ENCODE data around the gene FBN2. TPM values are rescaled to one million over a fixed set of nuclear protein-coding genes. Genes with fewer than 3 reads are reported as not detected.

The FBN2 gene
- total RNA-seq, 6 experiments from 2014 or later: 0.06 to 0.98 (median 0.45) TPM

DNA sequence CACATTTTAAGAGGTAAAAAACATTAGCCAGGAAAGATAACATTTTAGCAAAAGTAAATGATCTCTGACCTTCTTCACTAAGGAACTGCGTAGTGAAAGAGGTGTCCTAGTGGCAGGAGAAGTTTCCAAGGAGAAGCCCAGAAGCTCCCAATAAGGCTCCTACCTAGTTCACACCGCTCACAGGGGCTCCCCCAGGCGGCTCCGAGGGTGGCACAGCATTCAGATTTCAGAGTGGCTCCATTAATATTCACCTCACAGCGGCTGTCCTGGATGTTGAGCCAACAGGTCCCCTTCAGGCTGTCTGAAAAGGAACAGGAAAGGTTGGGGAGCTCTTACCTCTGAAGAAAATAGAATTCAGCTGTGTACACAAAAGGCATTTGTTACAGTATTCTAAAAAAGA is 187.3 kb downstream of the FBN2 start:
- no peak for DNase-seq
- Histone ChIP-seq H3K9me3 (no peaks in the 10 kb centered on the region), H3K4me1 (no peaks in the 10 kb centered on the region), H3K4me3 (no peak overlapping the region), H3K27ac (no peak overlapping the region), H3K36me3 (no peaks in the 10 kb centered on the region), H3K27me3 (no peaks in the 10 kb centered on the region)
- TF ChIP-seq, protein P1, sequence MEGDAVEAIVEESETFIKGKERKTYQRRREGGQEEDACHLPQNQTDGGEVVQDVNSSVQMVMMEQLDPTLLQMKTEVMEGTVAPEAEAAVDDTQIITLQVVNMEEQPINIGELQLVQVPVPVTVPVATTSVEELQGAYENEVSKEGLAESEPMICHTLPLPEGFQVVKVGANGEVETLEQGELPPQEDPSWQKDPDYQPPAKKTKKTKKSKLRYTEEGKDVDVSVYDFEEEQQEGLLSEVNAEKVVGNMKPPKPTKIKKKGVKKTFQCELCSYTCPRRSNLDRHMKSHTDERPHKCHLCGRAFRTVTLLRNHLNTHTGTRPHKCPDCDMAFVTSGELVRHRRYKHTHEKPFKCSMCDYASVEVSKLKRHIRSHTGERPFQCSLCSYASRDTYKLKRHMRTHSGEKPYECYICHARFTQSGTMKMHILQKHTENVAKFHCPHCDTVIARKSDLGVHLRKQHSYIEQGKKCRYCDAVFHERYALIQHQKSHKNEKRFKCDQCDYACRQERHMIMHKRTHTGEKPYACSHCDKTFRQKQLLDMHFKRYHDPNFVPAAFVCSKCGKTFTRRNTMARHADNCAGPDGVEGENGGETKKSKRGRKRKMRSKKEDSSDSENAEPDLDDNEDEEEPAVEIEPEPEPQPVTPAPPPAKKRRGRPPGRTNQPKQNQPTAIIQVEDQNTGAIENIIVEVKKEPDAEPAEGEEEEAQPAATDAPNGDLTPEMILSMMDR (IDR thresholded peaks at IDR 0.05): no peak
- no peak for ATAC-seq
- intact Hi-C loops (cut with DNase I): no loop called here
- WGBS (ENCODE audit: insufficient coverage, low coverage, low lambda C conversion rate, missing lambda C conversion rate): 71% methylated on average over 1 of the region's 5 CpGs

DNA sequence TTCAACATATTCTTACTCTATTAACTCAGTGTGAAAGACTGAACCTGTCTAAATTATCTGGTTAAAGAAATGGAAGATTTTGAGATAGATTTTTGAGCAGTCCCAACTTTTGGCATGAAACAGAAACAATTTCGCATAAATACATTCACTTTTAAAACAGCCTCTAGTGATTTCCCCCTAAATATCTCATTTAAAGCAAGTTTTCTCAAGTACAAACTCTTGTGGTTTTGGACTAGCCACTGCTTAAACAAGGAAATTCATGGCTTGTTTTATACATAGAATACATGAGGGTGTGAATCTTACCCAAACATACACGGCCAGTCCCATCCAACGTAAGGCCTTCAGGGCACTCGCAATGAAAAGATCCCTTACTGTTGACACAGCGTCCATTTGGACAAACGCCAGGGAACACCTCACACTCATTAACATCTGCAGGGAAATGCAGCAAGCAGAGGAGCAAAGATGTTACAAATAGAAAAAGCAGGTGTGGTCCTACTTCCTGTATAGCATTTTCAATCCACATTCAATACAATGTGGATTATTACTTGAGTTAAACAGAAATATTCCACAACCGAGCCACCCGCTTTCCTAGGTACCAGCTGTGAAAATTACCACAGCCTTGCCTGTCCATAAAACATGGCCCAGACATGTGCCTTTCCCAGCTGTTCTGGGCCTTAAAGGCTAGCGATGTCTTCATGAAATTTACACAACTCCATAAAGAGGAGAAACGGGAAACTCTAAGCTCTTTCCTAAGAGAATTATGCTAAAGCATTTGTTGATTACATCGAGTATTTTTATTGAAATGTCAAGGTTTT is 188.8 kb downstream of the FBN2 start:
- Histone ChIP-seq H3K9me3 (no peaks in the 10 kb centered on the region), H3K4me1 (no peaks in the 10 kb centered on the region), H3K4me3 (no peak overlapping the region), H3K27ac (no peak overlapping the region), H3K27me3 (no peaks in the 10 kb centered on the region), H3K36me3 (no peaks in the 10 kb centered on the region)
- DNase-seq: no peak
- ATAC-seq: no peak
- intact Hi-C loops (cut with DNase I): no loop called here
- TF ChIP-seq, protein P1 (IDR thresholded peaks at IDR 0.05): no peak
- no peak for TF ChIP-seq POLR2A (IDR thresholded peaks at IDR 0.05)
- 51% methylated on average over 10 of the region's 11 CpGs for WGBS (ENCODE audit: insufficient coverage, low coverage, low lambda C conversion rate, missing lambda C conversion rate)

DNA sequence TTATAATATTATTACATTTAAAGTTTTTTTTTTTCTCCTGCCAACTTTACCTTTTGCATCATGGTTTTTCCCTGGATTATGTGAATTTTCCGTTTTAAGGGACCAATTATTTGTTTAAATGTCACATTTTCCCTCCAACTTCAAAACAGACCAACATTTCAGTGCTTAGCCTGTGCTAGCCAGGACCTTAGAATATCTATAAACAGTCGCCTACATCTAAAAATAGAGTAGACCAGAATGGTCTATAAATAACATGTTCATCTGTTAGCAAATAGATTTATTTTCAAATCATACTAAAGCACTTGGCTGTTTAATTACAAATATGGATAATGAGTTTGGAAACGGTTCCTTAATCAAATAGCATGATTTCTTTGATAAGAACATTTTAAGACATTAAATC is 192.0 kb downstream of the FBN2 start:
- intact Hi-C loops (cut with DNase I): no loop called here
- Histone ChIP-seq H3K27me3 (no peaks in the 10 kb centered on the region), H3K27ac (no peak overlapping the region), H3K9me3 (no peaks in the 10 kb centered on the region), H3K4me1 (no peaks in the 10 kb centered on the region), H3K36me3 (no peaks in the 10 kb centered on the region), H3K4me3 (no peak overlapping the region)
- DNase-seq: no peak
- ATAC-seq: no peak
- WGBS (ENCODE audit: insufficient coverage, low coverage, low lambda C conversion rate, missing lambda C conversion rate): 27% methylated on average over 3 of the region's 3 CpGs
- TF ChIP-seq POLR2A (IDR thresholded peaks at IDR 0.05): no peak
- TF ChIP-seq, protein P1 (IDR thresholded peaks at IDR 0.05): no peak

DNA sequence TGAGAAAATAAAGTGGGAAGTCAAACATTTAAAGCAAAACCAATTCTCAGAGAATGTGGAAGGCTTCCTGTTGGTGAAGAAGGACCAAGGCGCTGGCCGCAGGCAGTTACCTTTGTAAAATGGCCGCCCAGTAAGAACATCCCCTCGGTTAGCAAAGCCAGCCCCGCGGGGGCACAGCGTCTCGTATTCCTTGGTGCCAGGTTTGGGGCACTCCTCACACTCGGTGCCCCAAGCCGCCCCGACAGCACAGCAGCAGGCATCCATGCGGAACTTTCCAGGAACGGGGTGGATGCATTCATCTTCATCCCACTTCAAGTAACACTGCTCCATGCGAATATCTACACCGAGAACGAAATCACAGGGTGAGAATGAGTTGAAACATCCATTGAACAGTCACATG is 192.8 kb downstream of the FBN2 start:
- intact Hi-C loops (cut with DNase I): no loop called here
- no peak for ATAC-seq
- Histone ChIP-seq H3K9me3 (no peaks in the 10 kb centered on the region), H3K4me1 (no peaks in the 10 kb centered on the region), H3K36me3 (no peaks in the 10 kb centered on the region), H3K27ac (no peak overlapping the region), H3K27me3 (no peaks in the 10 kb centered on the region), H3K4me3 (no peak overlapping the region)
- TF ChIP-seq, protein P1 (IDR thresholded peaks at IDR 0.05): no peak
- TF ChIP-seq POLR2A (IDR thresholded peaks at IDR 0.05): no peak
- no peak for DNase-seq
- WGBS (ENCODE audit: insufficient coverage, low coverage, low lambda C conversion rate, missing lambda C conversion rate): 87% methylated on average over 5 of the region's 16 CpGs
